ENCODE results near the gene CASK. TPM values are rescaled to one million over a fixed set of nuclear protein-coding genes. Genes with fewer than 3 reads are reported as not detected.

CASK gene
- total RNA-seq, 4 donors from 2014 or later, result 21.3 to 28.7 (median 24.0) TPM

- Histone ChIP-seq H3K27me3 (no peaks in the 10 kb centered on the region), H3K36me3 (no peaks in the 10 kb centered on the region), H3K27ac (replicated peaks in 1 of 4) (no peak overlapping the region), H3K4me3 (no peak overlapping the region), H3K4me1 (no peaks in the 10 kb centered on the region), H3K9me3 (no peaks in the 10 kb centered on the region)
- intact Hi-C loops (cut with DNase I), result no loop called here
- DNase-seq (ENCODE audit: extremely low spot score), result no peak
- WGBS, result 61% methylated on average over 3 of the region's 3 CpGs
- TF ChIP-seq POLR2A (IDR thresholded peaks at IDR 0.05; ENCODE audit: low read depth) (no peak), POLR2AphosphoS5 (IDR thresholded peaks at IDR 0.05) (no peak), EP300 (IDR thresholded peaks at IDR 0.05) (no peak)
Measured at GRCh38 chrX:41946235-41946634, 22.9 kb upstream of the CASK start.

- intact Hi-C loops (cut with DNase I), result no loop called here
- H3K27me3 ChIP-seq, result peaks cover 0 to 8% (median 0%) of the 10 kb centered on the region in 4 donors
- no peaks in the 10 kb centered on the region for H3K4me1 ChIP-seq
- H3K9me3 ChIP-seq, result peaks cover 0 to 4% (median 0%) of the 10 kb centered on the region in 4 donors
- H3K27ac ChIP-seq (replicated peaks in 1 of 4), result no peak overlapping the region
- 65% methylated on average over 3 of the region's 3 CpGs for WGBS
- no peak for DNase-seq (ENCODE audit: extremely low spot score)
- no peaks in the 10 kb centered on the region for H3K36me3 ChIP-seq
- TF ChIP-seq EP300 (IDR thresholded peaks at IDR 0.05), result no peak
- no peak for TF ChIP-seq POLR2A (IDR thresholded peaks at IDR 0.05; ENCODE audit: low read depth)
- no peak for TF ChIP-seq CTCF (IDR thresholded peaks at IDR 0.05)
- no peak for TF ChIP-seq POLR2AphosphoS5 (IDR thresholded peaks at IDR 0.05)
- no peak overlapping the region for H3K4me3 ChIP-seq
Measured at GRCh38 chrX:41935832-41936231, 12.5 kb upstream of the CASK start.

- WGBS, result 75% methylated on average over 6 of the region's 6 CpGs
- Histone ChIP-seq H3K27ac (replicated peaks in 1 of 4) (no peak overlapping the region), H3K27me3 (peaks cover 0 to 8% (median 0%) of the 10 kb centered on the region in 4 donors), H3K9me3 (peaks cover 0 to 4% (median 0%) of the 10 kb centered on the region in 4 donors), H3K4me1 (no peaks in the 10 kb centered on the region), H3K36me3 (no peaks in the 10 kb centered on the region), H3K4me3 (no peak overlapping the region)
- intact Hi-C loops (cut with DNase I), result no loop called here
- no peak for DNase-seq (ENCODE audit: extremely low spot score)
- no peak for TF ChIP-seq CTCF (IDR thresholded peaks at IDR 0.05)
- TF ChIP-seq POLR2A (IDR thresholded peaks at IDR 0.05; ENCODE audit: low read depth), result no peak
- TF ChIP-seq POLR2AphosphoS5 (IDR thresholded peaks at IDR 0.05), result no peak
- no peak for TF ChIP-seq EP300 (IDR thresholded peaks at IDR 0.05)
Measured at GRCh38 chrX:41933546-41933945, 10.2 kb upstream of the CASK start.

- no peak for TF ChIP-seq EP300 (IDR thresholded peaks at IDR 0.05)
- no peak for TF ChIP-seq POLR2AphosphoS5 (IDR thresholded peaks at IDR 0.05)
- TF ChIP-seq CTCF (IDR thresholded peaks at IDR 0.05), result no peak
- no peak for TF ChIP-seq POLR2A (IDR thresholded peaks at IDR 0.05; ENCODE audit: low read depth)
- peaks cover 0 to 4% (median 0%) of the 10 kb centered on the region in 4 donors for H3K9me3 ChIP-seq
- no peak for DNase-seq (ENCODE audit: extremely low spot score)
- H3K4me1 ChIP-seq, result no peaks in the 10 kb centered on the region
- no peaks in the 10 kb centered on the region for H3K36me3 ChIP-seq
- intact Hi-C loops (cut with DNase I), result no loop called here
- peaks cover 0 to 8% (median 0%) of the 10 kb centered on the region in 4 donors for H3K27me3 ChIP-seq
- no peak overlapping the region for H3K27ac ChIP-seq (replicated peaks in 1 of 4)
- H3K4me3 ChIP-seq, result no peak overlapping the region
- WGBS, result 91% methylated on average over 5 of the region's 5 CpGs
Measured at GRCh38 chrX:41932885-41933284, 9.5 kb upstream of the CASK start.

GRCh38 chrX:41931591-41931990, 8.2 kb upstream of the CASK start:
- Histone ChIP-seq H3K9me3 (peaks cover 0 to 4% (median 0%) of the 10 kb centered on the region in 4 donors), H3K27me3 (peaks cover 0 to 8% (median 0%) of the 10 kb centered on the region in 4 donors), H3K4me1 (no peaks in the 10 kb centered on the region), H3K36me3 (no peaks in the 10 kb centered on the region), H3K4me3 (no peak overlapping the region), H3K27ac (replicated peaks in 1 of 4) (no peak overlapping the region)
- no peak for TF ChIP-seq CTCF (IDR thresholded peaks at IDR 0.05)
- no peak for TF ChIP-seq EP300 (IDR thresholded peaks at IDR 0.05)
- no peak for DNase-seq (ENCODE audit: extremely low spot score)
- intact Hi-C loops (cut with DNase I), result no loop called here
